ENCODE data around the gene RNASE3.

DNA sequence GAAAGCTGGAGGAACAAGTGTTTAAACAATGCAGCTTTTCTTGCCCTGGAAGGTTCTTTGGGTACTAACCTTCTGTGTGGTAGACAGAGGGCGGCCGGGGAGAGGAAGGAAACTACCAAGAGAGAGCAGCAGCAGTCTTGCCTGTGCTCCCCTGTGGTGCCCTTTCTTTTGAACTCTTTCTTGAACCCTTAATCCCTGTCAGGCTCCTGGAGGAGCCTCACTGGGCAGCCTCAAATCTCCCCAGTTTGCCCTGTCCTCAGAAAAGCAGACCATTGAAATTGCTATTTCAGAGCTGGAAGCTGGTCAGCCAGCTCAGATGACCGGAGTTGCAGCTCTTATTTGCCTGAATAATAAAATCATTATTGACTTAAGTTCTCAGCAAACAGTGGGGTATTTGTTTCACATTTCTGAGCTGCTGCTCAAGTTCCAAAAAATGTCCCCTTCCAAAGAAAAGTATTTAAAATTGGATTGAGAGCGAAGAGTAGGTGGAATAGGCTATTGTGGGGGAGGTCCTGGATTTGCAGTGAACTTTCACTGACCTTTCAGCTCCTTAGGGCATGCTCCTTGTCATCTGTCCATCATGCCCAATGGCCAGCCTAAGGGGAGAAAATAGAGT is 42.1 kb upstream of the RNASE3 start:
- TF ChIP-seq, protein P1, sequence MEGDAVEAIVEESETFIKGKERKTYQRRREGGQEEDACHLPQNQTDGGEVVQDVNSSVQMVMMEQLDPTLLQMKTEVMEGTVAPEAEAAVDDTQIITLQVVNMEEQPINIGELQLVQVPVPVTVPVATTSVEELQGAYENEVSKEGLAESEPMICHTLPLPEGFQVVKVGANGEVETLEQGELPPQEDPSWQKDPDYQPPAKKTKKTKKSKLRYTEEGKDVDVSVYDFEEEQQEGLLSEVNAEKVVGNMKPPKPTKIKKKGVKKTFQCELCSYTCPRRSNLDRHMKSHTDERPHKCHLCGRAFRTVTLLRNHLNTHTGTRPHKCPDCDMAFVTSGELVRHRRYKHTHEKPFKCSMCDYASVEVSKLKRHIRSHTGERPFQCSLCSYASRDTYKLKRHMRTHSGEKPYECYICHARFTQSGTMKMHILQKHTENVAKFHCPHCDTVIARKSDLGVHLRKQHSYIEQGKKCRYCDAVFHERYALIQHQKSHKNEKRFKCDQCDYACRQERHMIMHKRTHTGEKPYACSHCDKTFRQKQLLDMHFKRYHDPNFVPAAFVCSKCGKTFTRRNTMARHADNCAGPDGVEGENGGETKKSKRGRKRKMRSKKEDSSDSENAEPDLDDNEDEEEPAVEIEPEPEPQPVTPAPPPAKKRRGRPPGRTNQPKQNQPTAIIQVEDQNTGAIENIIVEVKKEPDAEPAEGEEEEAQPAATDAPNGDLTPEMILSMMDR (conservative IDR thresholded peaks at IDR 0.05 in 1 of 2, IDR thresholded peaks at IDR 0.05 in 1 of 2; ENCODE audit: extremely low read depth in 1 of 2, insufficient read depth in 1 of 2, low read depth in 1 of 2, low read length in 2 of 2), result no peak
- no peak for TF ChIP-seq EZH2 (IDR thresholded peaks at IDR 0.05; ENCODE audit: borderline replicate concordance, low read length)

Measured in mammary epithelial cell (primary cell).